ENCODE measurements around the gene CEP152.
A peak's percentile ranks its signal among the peaks of the same experiment; 100 is the strongest.

CEP152 gene

DNA sequence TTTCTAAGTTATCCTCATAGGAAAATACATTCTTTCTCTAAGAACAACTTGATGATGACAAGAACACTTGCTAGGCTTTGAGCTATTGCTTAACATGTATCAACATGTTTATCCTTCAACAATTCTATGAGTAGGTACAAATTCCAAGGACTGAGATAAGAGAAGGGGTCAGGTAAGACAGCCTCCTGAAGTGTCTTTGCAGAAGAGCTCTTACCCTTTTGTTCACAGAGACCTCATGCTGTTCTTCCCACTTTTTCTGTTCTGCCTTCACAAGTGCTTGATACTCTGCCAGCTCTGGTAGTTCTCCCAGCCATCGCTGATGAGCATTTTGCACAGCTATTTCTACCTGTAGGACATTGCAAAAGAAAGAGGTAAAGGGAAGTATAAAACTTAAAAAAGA is 50.9 kb downstream of the CEP152 start:
- no peak overlapping the region for H3K4me3 ChIP-seq (ENCODE audit: low read depth, low read length)
- DNase-seq (ENCODE audit: low read depth) = peak; percentile 45
- TF ChIP-seq, protein P1, sequence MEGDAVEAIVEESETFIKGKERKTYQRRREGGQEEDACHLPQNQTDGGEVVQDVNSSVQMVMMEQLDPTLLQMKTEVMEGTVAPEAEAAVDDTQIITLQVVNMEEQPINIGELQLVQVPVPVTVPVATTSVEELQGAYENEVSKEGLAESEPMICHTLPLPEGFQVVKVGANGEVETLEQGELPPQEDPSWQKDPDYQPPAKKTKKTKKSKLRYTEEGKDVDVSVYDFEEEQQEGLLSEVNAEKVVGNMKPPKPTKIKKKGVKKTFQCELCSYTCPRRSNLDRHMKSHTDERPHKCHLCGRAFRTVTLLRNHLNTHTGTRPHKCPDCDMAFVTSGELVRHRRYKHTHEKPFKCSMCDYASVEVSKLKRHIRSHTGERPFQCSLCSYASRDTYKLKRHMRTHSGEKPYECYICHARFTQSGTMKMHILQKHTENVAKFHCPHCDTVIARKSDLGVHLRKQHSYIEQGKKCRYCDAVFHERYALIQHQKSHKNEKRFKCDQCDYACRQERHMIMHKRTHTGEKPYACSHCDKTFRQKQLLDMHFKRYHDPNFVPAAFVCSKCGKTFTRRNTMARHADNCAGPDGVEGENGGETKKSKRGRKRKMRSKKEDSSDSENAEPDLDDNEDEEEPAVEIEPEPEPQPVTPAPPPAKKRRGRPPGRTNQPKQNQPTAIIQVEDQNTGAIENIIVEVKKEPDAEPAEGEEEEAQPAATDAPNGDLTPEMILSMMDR (conservative IDR thresholded peaks at IDR 0.05; ENCODE audit: low read depth, low read length) = no peak

DNA sequence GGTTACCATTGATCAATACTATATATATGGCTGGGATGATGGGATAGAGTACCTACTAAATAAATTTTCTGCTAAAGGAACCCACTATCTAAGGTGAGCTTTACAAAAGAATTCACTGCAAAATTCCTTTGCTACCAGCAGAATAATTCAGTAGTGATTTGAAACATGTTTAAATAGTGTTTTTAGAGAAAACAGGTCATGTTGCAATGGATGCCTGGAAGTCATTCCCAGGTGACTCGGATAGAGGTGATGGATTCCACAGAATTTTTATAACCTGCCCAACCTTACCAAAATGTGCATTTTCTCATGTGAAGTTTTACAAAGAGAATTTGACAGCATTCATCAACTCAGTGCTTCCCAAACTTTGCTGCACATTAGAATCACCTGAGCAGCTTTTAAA is 53.2 kb downstream of the CEP152 start:
- TF ChIP-seq, protein P1 (conservative IDR thresholded peaks at IDR 0.05; ENCODE audit: low read depth, low read length) = no peak
- H3K4me3 ChIP-seq (ENCODE audit: low read depth, low read length) = no peak overlapping the region
- no peak for DNase-seq (ENCODE audit: low read depth)

- TF ChIP-seq, protein P1 (conservative IDR thresholded peaks at IDR 0.05; ENCODE audit: low read depth, low read length) = no peak
- no peak overlapping the region for H3K4me3 ChIP-seq (ENCODE audit: low read depth, low read length)
- DNase-seq (ENCODE audit: low read depth) = no peak
Observed at GRCh38 chr15:48754011-48754410, 56.9 kb downstream of the CEP152 start.

GRCh38 chr15:48751595-48751994 is 59.3 kb downstream of the CEP152 start:
- TF ChIP-seq, protein P1 (conservative IDR thresholded peaks at IDR 0.05; ENCODE audit: low read depth, low read length) = no peak
- no peak for DNase-seq (ENCODE audit: low read depth)
- no peak overlapping the region for H3K4me3 ChIP-seq (ENCODE audit: low read depth, low read length)

DNA sequence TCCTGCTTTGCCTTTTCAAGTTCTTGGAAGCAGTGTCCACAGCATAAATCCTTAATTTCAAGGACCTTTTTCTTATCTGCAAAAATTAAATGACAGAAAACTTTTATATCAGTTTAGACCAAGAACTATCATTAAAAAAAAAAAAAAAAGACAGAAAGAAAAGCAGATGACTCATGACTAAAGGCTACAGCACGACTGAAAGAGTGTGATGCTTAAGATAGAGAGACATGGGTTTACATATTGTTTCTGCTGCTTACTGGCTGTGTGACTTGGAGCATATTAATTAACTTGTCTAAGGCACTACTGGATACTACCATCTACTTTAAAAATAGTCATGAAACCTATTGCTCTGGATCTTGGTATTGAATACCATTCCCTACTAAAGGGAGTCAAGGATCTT is 62.3 kb downstream of the CEP152 start:
- TF ChIP-seq, protein P1 (conservative IDR thresholded peaks at IDR 0.05; ENCODE audit: low read depth, low read length) = no peak
- peak; percentile 52 for DNase-seq (ENCODE audit: low read depth)
- H3K4me3 ChIP-seq (ENCODE audit: low read depth, low read length) = no peak overlapping the region

- DNase-seq (ENCODE audit: low read depth) = peak; percentile 12
- TF ChIP-seq, protein P1 (conservative IDR thresholded peaks at IDR 0.05; ENCODE audit: low read depth, low read length) = no peak
Observed at GRCh38 chr15:48733615-48734014, 77.3 kb downstream of the CEP152 start.

DNA sequence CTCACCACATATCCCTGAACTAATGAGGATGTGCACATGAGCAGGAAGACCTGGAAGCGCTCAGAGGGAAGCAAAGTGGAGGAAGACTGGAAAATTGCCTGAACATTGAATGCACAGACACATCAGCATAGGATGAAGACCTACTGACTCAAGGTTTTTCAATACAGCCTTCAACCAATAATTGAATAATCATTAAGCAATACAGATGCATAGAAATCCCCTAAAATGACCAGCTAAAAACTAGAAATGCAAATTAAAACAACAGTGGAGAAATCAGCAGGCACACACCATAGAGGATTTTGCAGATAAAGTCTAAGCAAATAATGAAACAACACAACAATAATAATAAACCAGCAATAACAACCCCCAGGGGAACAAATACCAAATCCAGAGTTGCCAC is 80.4 kb downstream of the CEP152 start:
- TF ChIP-seq, protein P1 (conservative IDR thresholded peaks at IDR 0.05; ENCODE audit: low read depth, low read length) = no peak
- DNase-seq (ENCODE audit: low read depth) = no peak
- no peak overlapping the region for H3K4me3 ChIP-seq (ENCODE audit: low read depth, low read length)

More at GRCh38 chr15:48733615-48734014, 77.3 kb downstream of the CEP152 start:
- H3K4me3 ChIP-seq (ENCODE audit: low read depth, low read length) = no peak overlapping the region

Measured in choroid plexus epithelial cell (primary cell).